Neural cell (in vitro differentiated cells): ENCODE measurements around the gene ADSS1.

Experiments
- EP300 ChIP-seq: fragments of 450-650 bp; conservative IDR thresholded peaks from 2 replicates; pipeline ENCODE4 v1.6.1; 2014; ENCODE audit warnings: antibody characterized with exemption, mild to moderate bottlenecking, moderate library complexity; ENCODE audit not compliant: poor library complexity, severe bottlenecking
- EZH2 ChIP-seq: fragments of 200-600, 300-800 bp; shearing (Covaris generic), sonication (generic); IDR thresholded peaks from 2 replicates; pipeline ENCODE4 v1.6.1; 2014; ENCODE audit warnings: antibody characterized with exemption, low read length, borderline replicate concordance, mild to moderate bottlenecking; ENCODE audit not compliant: insufficient read depth, poor library complexity, severe bottlenecking
- POLR2AphosphoS5 ChIP-seq: IDR thresholded peaks from 2 replicates; pipeline ENCODE4 v1.6.1; 2012
- RAD21 ChIP-seq: fragments of 450-650 bp; conservative IDR thresholded peaks from 2 replicates; pipeline ENCODE4 v1.6.1; 2014; ENCODE audit warnings: antibody characterized with exemption, mild to moderate bottlenecking, moderate library complexity
- SMC3 ChIP-seq: fragments of 450-650 bp; conservative IDR thresholded peaks from 2 replicates; pipeline ENCODE4 v1.6.1; 2014; ENCODE audit warnings: antibody characterized with exemption, mild to moderate bottlenecking, moderate library complexity; ENCODE audit not compliant: poor library complexity
- TF ChIP-seq, protein P1 (sequence below): fragments of 450-650 bp; IDR thresholded peaks from 2 replicates; pipeline ENCODE4 v1.5.1; 2014; ENCODE audit warnings: antibody characterized with exemption, mild to moderate bottlenecking, moderate library complexity; ENCODE audit not compliant: poor library complexity, severe bottlenecking
- TF ChIP-seq, protein P2 (sequence below): IDR thresholded peaks from 2 replicates; pipeline ENCODE4 v1.6.1; 2012; ENCODE audit warnings: borderline replicate concordance

DNA sequence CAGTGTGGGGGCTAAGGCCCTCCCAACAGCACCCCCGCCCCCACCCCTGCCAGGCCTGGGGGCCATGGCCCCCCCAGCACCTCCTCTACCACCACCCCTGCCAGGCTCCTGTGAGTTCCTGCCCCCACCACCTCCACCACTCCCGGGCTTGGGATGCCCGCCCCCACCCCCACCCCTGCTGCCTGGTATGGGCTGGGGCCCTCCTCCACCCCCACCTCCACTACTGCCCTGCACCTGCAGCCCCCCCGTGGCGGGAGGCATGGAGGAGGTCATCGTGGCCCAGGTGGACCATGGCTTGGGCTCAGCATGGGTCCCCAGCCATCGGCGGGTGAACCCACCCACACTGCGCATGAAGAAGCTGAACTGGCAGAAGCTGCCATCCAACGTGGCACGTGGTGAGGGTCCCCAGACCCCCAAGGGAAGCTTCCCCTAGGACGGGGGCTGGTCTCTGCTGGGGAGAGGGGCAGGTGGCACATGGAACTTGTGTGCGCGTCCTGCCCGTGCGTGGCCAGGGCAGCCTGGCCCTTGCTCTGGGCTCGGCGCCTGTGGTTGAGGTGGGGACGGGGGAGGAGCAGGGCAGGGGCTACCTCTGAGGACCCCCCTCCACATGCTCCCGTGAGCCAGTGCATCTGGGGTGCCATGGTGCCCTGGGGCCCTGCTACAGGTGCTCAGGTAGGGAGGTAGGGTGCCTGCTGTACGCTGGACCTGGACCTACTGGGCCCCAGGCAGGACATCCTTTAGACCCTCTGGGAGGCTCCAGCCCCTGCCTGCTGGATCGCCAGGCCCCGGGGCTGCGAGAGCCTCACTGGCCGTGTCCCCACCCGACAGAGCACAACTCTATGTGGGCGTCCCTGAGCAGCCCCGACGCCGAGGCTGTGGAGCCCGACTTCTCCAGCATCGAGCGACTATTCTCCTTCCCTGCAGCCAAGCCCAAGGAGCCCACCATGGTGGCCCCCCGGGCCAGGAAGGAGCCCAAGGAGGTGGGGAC lies 16.1 kb upstream of the ADSS1 start:
- TF ChIP-seq, protein P1, sequence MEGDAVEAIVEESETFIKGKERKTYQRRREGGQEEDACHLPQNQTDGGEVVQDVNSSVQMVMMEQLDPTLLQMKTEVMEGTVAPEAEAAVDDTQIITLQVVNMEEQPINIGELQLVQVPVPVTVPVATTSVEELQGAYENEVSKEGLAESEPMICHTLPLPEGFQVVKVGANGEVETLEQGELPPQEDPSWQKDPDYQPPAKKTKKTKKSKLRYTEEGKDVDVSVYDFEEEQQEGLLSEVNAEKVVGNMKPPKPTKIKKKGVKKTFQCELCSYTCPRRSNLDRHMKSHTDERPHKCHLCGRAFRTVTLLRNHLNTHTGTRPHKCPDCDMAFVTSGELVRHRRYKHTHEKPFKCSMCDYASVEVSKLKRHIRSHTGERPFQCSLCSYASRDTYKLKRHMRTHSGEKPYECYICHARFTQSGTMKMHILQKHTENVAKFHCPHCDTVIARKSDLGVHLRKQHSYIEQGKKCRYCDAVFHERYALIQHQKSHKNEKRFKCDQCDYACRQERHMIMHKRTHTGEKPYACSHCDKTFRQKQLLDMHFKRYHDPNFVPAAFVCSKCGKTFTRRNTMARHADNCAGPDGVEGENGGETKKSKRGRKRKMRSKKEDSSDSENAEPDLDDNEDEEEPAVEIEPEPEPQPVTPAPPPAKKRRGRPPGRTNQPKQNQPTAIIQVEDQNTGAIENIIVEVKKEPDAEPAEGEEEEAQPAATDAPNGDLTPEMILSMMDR: no peak
- no peak for TF ChIP-seq EZH2
- TF ChIP-seq, protein P2, sequence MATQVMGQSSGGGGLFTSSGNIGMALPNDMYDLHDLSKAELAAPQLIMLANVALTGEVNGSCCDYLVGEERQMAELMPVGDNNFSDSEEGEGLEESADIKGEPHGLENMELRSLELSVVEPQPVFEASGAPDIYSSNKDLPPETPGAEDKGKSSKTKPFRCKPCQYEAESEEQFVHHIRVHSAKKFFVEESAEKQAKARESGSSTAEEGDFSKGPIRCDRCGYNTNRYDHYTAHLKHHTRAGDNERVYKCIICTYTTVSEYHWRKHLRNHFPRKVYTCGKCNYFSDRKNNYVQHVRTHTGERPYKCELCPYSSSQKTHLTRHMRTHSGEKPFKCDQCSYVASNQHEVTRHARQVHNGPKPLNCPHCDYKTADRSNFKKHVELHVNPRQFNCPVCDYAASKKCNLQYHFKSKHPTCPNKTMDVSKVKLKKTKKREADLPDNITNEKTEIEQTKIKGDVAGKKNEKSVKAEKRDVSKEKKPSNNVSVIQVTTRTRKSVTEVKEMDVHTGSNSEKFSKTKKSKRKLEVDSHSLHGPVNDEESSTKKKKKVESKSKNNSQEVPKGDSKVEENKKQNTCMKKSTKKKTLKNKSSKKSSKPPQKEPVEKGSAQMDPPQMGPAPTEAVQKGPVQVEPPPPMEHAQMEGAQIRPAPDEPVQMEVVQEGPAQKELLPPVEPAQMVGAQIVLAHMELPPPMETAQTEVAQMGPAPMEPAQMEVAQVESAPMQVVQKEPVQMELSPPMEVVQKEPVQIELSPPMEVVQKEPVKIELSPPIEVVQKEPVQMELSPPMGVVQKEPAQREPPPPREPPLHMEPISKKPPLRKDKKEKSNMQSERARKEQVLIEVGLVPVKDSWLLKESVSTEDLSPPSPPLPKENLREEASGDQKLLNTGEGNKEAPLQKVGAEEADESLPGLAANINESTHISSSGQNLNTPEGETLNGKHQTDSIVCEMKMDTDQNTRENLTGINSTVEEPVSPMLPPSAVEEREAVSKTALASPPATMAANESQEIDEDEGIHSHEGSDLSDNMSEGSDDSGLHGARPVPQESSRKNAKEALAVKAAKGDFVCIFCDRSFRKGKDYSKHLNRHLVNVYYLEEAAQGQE: no peak
- no peak for TF ChIP-seq RAD21
- TF ChIP-seq SMC3: no peak
- no peak for TF ChIP-seq EP300
- no peak for TF ChIP-seq POLR2AphosphoS5
